IPS-20b (cell line): ENCODE data around the gene CALHM6.

Source experiments
- H3K27ac ChIP-seq: one replicate; pipeline ENCODE4 v1.5.1; 2013; ENCODE audit warnings: low read length
- H3K27me3 ChIP-seq: 2 replicates; pipeline ENCODE4 v1.6.1; 2013; ENCODE audit warnings: mild to moderate bottlenecking, low read length, inconsistent platforms; ENCODE audit not compliant: insufficient read depth
- H3K36me3 ChIP-seq: 2 replicates; pipeline ENCODE4 v1.6.1; 2013; ENCODE audit warnings: low read depth, mild to moderate bottlenecking, inconsistent platforms, low read length, moderate library complexity; ENCODE audit not compliant: insufficient read depth
- H3K4me1 ChIP-seq: 2 replicates; pipeline ENCODE4 v1.6.1; 2013; ENCODE audit warnings: mild to moderate bottlenecking, control low read depth, inconsistent platforms, low read length, moderate library complexity; ENCODE audit not compliant: insufficient read depth
- H3K4me3 ChIP-seq: 2 replicates; pipeline ENCODE4 v1.5.1; 2013; ENCODE audit warnings: mild to moderate bottlenecking, low read length, inconsistent platforms
- H3K9ac ChIP-seq: 2 replicates; pipeline ENCODE4 v1.6.1; 2013; ENCODE audit warnings: low read depth, mild to moderate bottlenecking, inconsistent platforms, low read length, moderate library complexity
- H3K9me3 ChIP-seq: 2 replicates; pipeline ENCODE4 v1.6.1; 2013; ENCODE audit warnings: mild to moderate bottlenecking, low read depth, low read length, inconsistent platforms; ENCODE audit not compliant: insufficient read depth

The CALHM6 gene

GRCh38 chr6:116461331-116461931 lies at the start of gene CALHM6:
TSS of gene CALHM6 (plus strand) at chr6:116461375. CDS start at chr6:116461930, 555 bp downstream.
- Histone ChIP-seq H3K36me3 (no peaks in the 10 kb centered on the region), H3K27ac (no peak within 1 kb of the TSS), H3K4me1 (peaks cover 9% of the 10 kb centered on the region; the same call in 1 of the 2 replicates), H3K9ac (peak within 1 kb of the TSS; percentile 47; the same call in 1 of the 2 replicates), H3K9me3 (no peaks in the 10 kb centered on the region), H3K4me3 (peak within 1 kb of the TSS; percentile 61), H3K27me3 (peaks cover 60% of the 10 kb centered on the region)

GRCh38 chr6:116412270-116412669 lies 48.9 kb upstream of the CALHM6 start:
- no peak overlapping the region for H3K9ac ChIP-seq
- no peak overlapping the region for H3K27ac ChIP-seq
- peaks cover 4% of the 10 kb centered on the region; the same call in 1 of the 2 replicates for H3K36me3 ChIP-seq
- no peaks in the 10 kb centered on the region for H3K27me3 ChIP-seq
- no peak overlapping the region for H3K4me3 ChIP-seq
- peaks cover 13% of the 10 kb centered on the region for H3K4me1 ChIP-seq
- H3K9me3 ChIP-seq: no peaks in the 10 kb centered on the region

GRCh38 chr6:116413357-116413756 lies 47.8 kb upstream of the CALHM6 start:
- Histone ChIP-seq H3K4me1 (peaks cover 13% of the 10 kb centered on the region), H3K9me3 (no peaks in the 10 kb centered on the region), H3K4me3 (no peak overlapping the region), H3K27me3 (no peaks in the 10 kb centered on the region), H3K9ac (no peak overlapping the region), H3K36me3 (peaks cover 4% of the 10 kb centered on the region; the same call in 1 of the 2 replicates), H3K27ac (no peak overlapping the region)

GRCh38 chr6:116417661-116418060 lies 43.5 kb upstream of the CALHM6 start:
- H3K4me3 ChIP-seq: no peak overlapping the region
- no peaks in the 10 kb centered on the region for H3K27me3 ChIP-seq
- no peaks in the 10 kb centered on the region for H3K9me3 ChIP-seq
- H3K36me3 ChIP-seq: no peaks in the 10 kb centered on the region
- no peak overlapping the region for H3K9ac ChIP-seq
- H3K4me1 ChIP-seq: peaks cover 10% of the 10 kb centered on the region; the same call in 1 of the 2 replicates
- H3K27ac ChIP-seq: no peak overlapping the region

- H3K4me3 ChIP-seq: no peak overlapping the region
- no peaks in the 10 kb centered on the region for H3K36me3 ChIP-seq
- H3K9ac ChIP-seq: no peak overlapping the region
- no peak overlapping the region for H3K27ac ChIP-seq
- no peaks in the 10 kb centered on the region for H3K9me3 ChIP-seq
- H3K27me3 ChIP-seq: no peaks in the 10 kb centered on the region
- peaks cover 14% of the 10 kb centered on the region; the same call in 1 of the 2 replicates for H3K4me1 ChIP-seq
These were observed 41.9 kb upstream of the CALHM6 start for GRCh38 chr6:116419069-116419786.

- Histone ChIP-seq H3K4me1 (peaks cover 16% of the 10 kb centered on the region; the same call in 1 of the 2 replicates), H3K27me3 (no peaks in the 10 kb centered on the region), H3K36me3 (no peaks in the 10 kb centered on the region), H3K9ac (no peak overlapping the region), H3K27ac (no peak overlapping the region), H3K9me3 (no peaks in the 10 kb centered on the region), H3K4me3 (no peak overlapping the region)
These were observed 40.8 kb upstream of the CALHM6 start for GRCh38 chr6:116420341-116420740.

GRCh38 chr6:116422238-116422637 lies 38.9 kb upstream of the CALHM6 start:
- H3K4me3 ChIP-seq: no peak overlapping the region
- H3K27ac ChIP-seq: no peak overlapping the region
- H3K4me1 ChIP-seq: peaks cover 10% of the 10 kb centered on the region; the same call in 1 of the 2 replicates
- peaks cover 14% of the 10 kb centered on the region; the same call in 1 of the 2 replicates for H3K36me3 ChIP-seq
- H3K27me3 ChIP-seq: no peaks in the 10 kb centered on the region
- H3K9ac ChIP-seq: no peak overlapping the region
- no peaks in the 10 kb centered on the region for H3K9me3 ChIP-seq

- no peaks in the 10 kb centered on the region for H3K9me3 ChIP-seq
- no peaks in the 10 kb centered on the region for H3K27me3 ChIP-seq
- no peak overlapping the region for H3K27ac ChIP-seq
- H3K36me3 ChIP-seq: peaks cover 26% of the 10 kb centered on the region; the same call in 1 of the 2 replicates
- no peak overlapping the region for H3K9ac ChIP-seq
- no peak overlapping the region for H3K4me3 ChIP-seq
- peaks cover 10% of the 10 kb centered on the region; the same call in 1 of the 2 replicates for H3K4me1 ChIP-seq
These were observed 37.2 kb upstream of the CALHM6 start for GRCh38 chr6:116424001-116424400.

GRCh38 chr6:116426551-116426950 lies 34.6 kb upstream of the CALHM6 start:
- Histone ChIP-seq H3K9ac (no peak overlapping the region), H3K9me3 (no peaks in the 10 kb centered on the region), H3K4me1 (peaks cover 16% of the 10 kb centered on the region; the same call in 1 of the 2 replicates), H3K36me3 (peaks cover 30% of the 10 kb centered on the region; the same call in 1 of the 2 replicates), H3K4me3 (no peak overlapping the region), H3K27ac (no peak overlapping the region), H3K27me3 (no peaks in the 10 kb centered on the region)

GRCh38 chr6:116429111-116429510 lies 32.1 kb upstream of the CALHM6 start:
- no peak overlapping the region for H3K4me3 ChIP-seq
- H3K36me3 ChIP-seq: peaks cover 45% of the 10 kb centered on the region; the same call in 1 of the 2 replicates
- H3K9me3 ChIP-seq: no peaks in the 10 kb centered on the region
- H3K4me1 ChIP-seq: peaks cover 30% of the 10 kb centered on the region; the same call in 1 of the 2 replicates
- no peak overlapping the region for H3K9ac ChIP-seq
- H3K27ac ChIP-seq: no peak overlapping the region
- H3K27me3 ChIP-seq: no peaks in the 10 kb centered on the region

GRCh38 chr6:116430860-116431259 lies 30.3 kb upstream of the CALHM6 start:
- H3K36me3 ChIP-seq: peaks cover 58% of the 10 kb centered on the region; the same call in 1 of the 2 replicates
- H3K4me3 ChIP-seq: no peak overlapping the region
- no peaks in the 10 kb centered on the region for H3K9me3 ChIP-seq
- H3K4me1 ChIP-seq: peaks cover 24% of the 10 kb centered on the region; the same call in 1 of the 2 replicates
- no peak overlapping the region for H3K9ac ChIP-seq
- H3K27me3 ChIP-seq: no peaks in the 10 kb centered on the region
- no peak overlapping the region for H3K27ac ChIP-seq
